GM06990 (cell line): ENCODE measurements around the gene DNAJB6.

Experiments used
- DNase-seq: peaks from one replicate; pipeline ENCODE4 v3.0.0-alpha.2; 2011; ENCODE audit not compliant: insufficient read length; ENCODE audit errors: extremely low read depth
- H3K27me3 ChIP-seq: replicated peaks from 2 replicates; pipeline ENCODE4 v1.6.0; 2011; ENCODE audit warnings: low read length; ENCODE audit not compliant: control insufficient read depth, insufficient read depth
- H3K36me3 ChIP-seq: 2 replicates; pipeline ENCODE4 v1.5.1; 2011; ENCODE audit warnings: low read length; ENCODE audit not compliant: control insufficient read depth, insufficient read depth
- H3K4me3 ChIP-seq: replicated peaks from 2 replicates; pipeline ENCODE4 v1.5.1; 2011; ENCODE audit warnings: low read depth, mild to moderate bottlenecking, control low read depth, low read length
- CTCF ChIP-seq: IDR thresholded peaks from 2 replicates; pipeline ENCODE4 v1.5.1; 2011; ENCODE audit warnings: low read length, control low read depth, mild to moderate bottlenecking, inconsistent platforms; ENCODE audit not compliant: insufficient read depth, poor library complexity, severe bottlenecking

The DNAJB6 gene

GRCh38 chr7:157427811-157428553 is 91.2 kb downstream of the DNAJB6 start:
- Histone ChIP-seq H3K4me3 (no peak overlapping the region), H3K36me3 (no peaks in the 10 kb centered on the region), H3K27me3 (no peaks in the 10 kb centered on the region)
- no peak for TF ChIP-seq CTCF
- DNase-seq, result no peak

- no peaks in the 10 kb centered on the region for H3K36me3 ChIP-seq
- DNase-seq, result no peak
- H3K4me3 ChIP-seq, result no peak overlapping the region
- H3K27me3 ChIP-seq, result no peaks in the 10 kb centered on the region; the same call in 1 of the 2 replicates
- TF ChIP-seq CTCF, result no peak
These were observed 91.7 kb downstream of the DNAJB6 start for GRCh38 chr7:157428554-157428945.

GRCh38 chr7:157429001-157429679 is 92.3 kb downstream of the DNAJB6 start:
- no peak for TF ChIP-seq CTCF
- Histone ChIP-seq H3K4me3 (no peak overlapping the region), H3K27me3 (no peaks in the 10 kb centered on the region; the same call in 1 of the 2 replicates), H3K36me3 (no peaks in the 10 kb centered on the region)
- no peak for DNase-seq

GRCh38 chr7:157429680-157430224 is 92.9 kb downstream of the DNAJB6 start:
- Histone ChIP-seq H3K36me3 (no peaks in the 10 kb centered on the region), H3K27me3 (no peaks in the 10 kb centered on the region; the same call in 1 of the 2 replicates), H3K4me3 (no peak overlapping the region)
- DNase-seq, result no peak
- TF ChIP-seq CTCF, result no peak

GRCh38 chr7:157430721-157431120 is 93.9 kb downstream of the DNAJB6 start:
- H3K36me3 ChIP-seq, result no peaks in the 10 kb centered on the region
- no peaks in the 10 kb centered on the region; the same call in 1 of the 2 replicates for H3K27me3 ChIP-seq
- no peak for DNase-seq
- H3K4me3 ChIP-seq, result no peak overlapping the region
- TF ChIP-seq CTCF, result no peak
